GM19463 (cell line): Measurements from ENCODE around the gene NR1D2.

Experiments
- ATAC-seq: cut with Tn5 transposase; IDR thresholded peaks from one replicate; pipeline ENCODE4 v1.9.1; 2021; ENCODE audit warnings: mild to moderate bottlenecking, moderate library complexity; ENCODE audit not compliant: unreplicated experiment

Gene NR1D2

GRCh38 chr3:23961913-23962312, 16.8 kb downstream of the NR1D2 start:
- no peak for ATAC-seq

GRCh38 chr3:23964537-23965235, 19.6 kb downstream of the NR1D2 start:
- no peak for ATAC-seq

GRCh38 chr3:23966328-23966727, 21.2 kb downstream of the NR1D2 start:
- ATAC-seq: no peak

GRCh38 chr3:23968463-23969184, 23.5 kb downstream of the NR1D2 start:
- ATAC-seq: no peak

GRCh38 chr3:23969393-23969792, 24.3 kb downstream of the NR1D2 start:
- no peak for ATAC-seq

- no peak for ATAC-seq
Observed at GRCh38 chr3:23971684-23972083, 26.6 kb downstream of the NR1D2 start.

- ATAC-seq: no peak
Observed at GRCh38 chr3:23976555-23976954, 31.5 kb downstream of the NR1D2 start.

GRCh38 chr3:23979569-23979968, 34.5 kb downstream of the NR1D2 start:
- no peak for ATAC-seq

GRCh38 chr3:23981136-23981535, 36.0 kb downstream of the NR1D2 start:
- ATAC-seq: no peak

- no peak for ATAC-seq
Observed at GRCh38 chr3:23981955-23982354, 36.9 kb downstream of the NR1D2 start.

- ATAC-seq: no peak
Observed at GRCh38 chr3:23984934-23985333, 39.8 kb downstream of the NR1D2 start.

- peak; percentile 50 for ATAC-seq
Observed at GRCh38 chr3:23985747-23986544, 40.9 kb downstream of the NR1D2 start.

- no peak for ATAC-seq
Observed at GRCh38 chr3:23987356-23987755, 42.3 kb downstream of the NR1D2 start.

- no peak for ATAC-seq
Observed at GRCh38 chr3:23991306-23991682, 46.2 kb downstream of the NR1D2 start.

GRCh38 chr3:23991683-23992628, 46.9 kb downstream of the NR1D2 start:
- ATAC-seq: no peak

- no peak for ATAC-seq
Observed at GRCh38 chr3:23993556-23994243, 48.6 kb downstream of the NR1D2 start.

GRCh38 chr3:23994244-23994569, 49.1 kb downstream of the NR1D2 start:
- no peak for ATAC-seq

- no peak for ATAC-seq
Observed at GRCh38 chr3:23995219-23995618, 50.1 kb downstream of the NR1D2 start.

GRCh38 chr3:23996095-23996524, 51.0 kb downstream of the NR1D2 start:
- no peak for ATAC-seq

GRCh38 chr3:23999012-23999641, 54.0 kb downstream of the NR1D2 start:
- ATAC-seq: no peak
